IPS-18c (cell line): ENCODE measurements around the gene FBXO10.
"Not testable (repeated sequence)": the region's sequence is repeated elsewhere in the genome, so short reads cannot be mapped to it uniquely, and the experiment has no call there.

ENCODE experiments used
- H3K4me3 ChIP-seq: 2 replicates; pipeline ENCODE4 v1.7.0; 2013; ENCODE audit warnings: low read depth, mild to moderate bottlenecking, low read length, moderate library complexity; ENCODE audit not compliant: insufficient read depth
- H3K9me3 ChIP-seq: one replicate; pipeline ENCODE4 v1.6.1; 2013; ENCODE audit warnings: mild to moderate bottlenecking, low read length, moderate library complexity; ENCODE audit not compliant: control insufficient read depth, insufficient read depth

FBXO10 gene

GRCh38 chr9:37477443-37477842 is 98.7 kb downstream of the FBXO10 start:
- H3K4me3 ChIP-seq, H3K9me3 ChIP-seq: not testable (repeated sequence)

GRCh38 chr9:37476930-37477329 is 99.2 kb downstream of the FBXO10 start:
- Histone ChIP-seq H3K9me3 (no peaks in the 10 kb centered on the region), H3K4me3 (no peak overlapping the region)

GRCh38 chr9:37474438-37474837 is 101.7 kb downstream of the FBXO10 start:
- no peak overlapping the region for H3K4me3 ChIP-seq
- no peaks in the 10 kb centered on the region for H3K9me3 ChIP-seq

GRCh38 chr9:37473982-37474381 is 102.2 kb downstream of the FBXO10 start:
- not testable (repeated sequence) for H3K4me3 ChIP-seq, H3K9me3 ChIP-seq

GRCh38 chr9:37471942-37472684 is 104.1 kb downstream of the FBXO10 start:
- H3K4me3 ChIP-seq = no peak overlapping the region
- H3K9me3 ChIP-seq = no peaks in the 10 kb centered on the region

- H3K4me3 ChIP-seq = no peak overlapping the region
Measured at GRCh38 chr9:37468620-37469019, 107.6 kb downstream of the FBXO10 start.

GRCh38 chr9:37467530-37467929 is 108.7 kb downstream of the FBXO10 start:
- H3K9me3 ChIP-seq, H3K4me3 ChIP-seq: not testable (repeated sequence)

More at GRCh38 chr9:37468620-37469019, 107.6 kb downstream of the FBXO10 start:
- no peaks in the 10 kb centered on the region for H3K9me3 ChIP-seq

GRCh38 chr9:37466037-37466709 is 110.0 kb downstream of the FBXO10 start:
- no peaks in the 10 kb centered on the region for H3K9me3 ChIP-seq
- H3K4me3 ChIP-seq = peak overlapping the region; percentile 59

- Histone ChIP-seq H3K4me3 (peak within 1 kb of the TSS; percentile 59), H3K9me3 (no peaks in the 10 kb centered on the region)
Measured at GRCh38 chr9:37465249-37466036, 110.7 kb downstream of the FBXO10 start, which contains the start of gene ZBTB5. ZBTB5 (minus strand) TSS chr9:37465450; CDS start chr9:37442551, 22,899 bp downstream.

GRCh38 chr9:37464426-37465248 is 111.5 kb downstream of the FBXO10 start:
- Histone ChIP-seq H3K9me3 (no peaks in the 10 kb centered on the region), H3K4me3 (peak overlapping the region; percentile 59)

- peak overlapping the region; percentile 59 for H3K4me3 ChIP-seq
- no peaks in the 10 kb centered on the region for H3K9me3 ChIP-seq
Measured at GRCh38 chr9:37464006-37464405, 112.2 kb downstream of the FBXO10 start.
